HG02970 (cell line): ENCODE data around the gene RAB8A.
"Not testable (repeated sequence)": the region's sequence is repeated elsewhere in the genome, so short reads cannot be mapped to it uniquely, and the experiment has no call there.

Source experiments
- ATAC-seq: cut with Tn5 transposase; IDR thresholded peaks from one replicate; pipeline ENCODE4 v1.9.1; 2021; ENCODE audit warnings: mild to moderate bottlenecking, moderate library complexity, moderate number of reproducible peaks; ENCODE audit not compliant: unreplicated experiment, low FRiP score

Gene RAB8A

GRCh38 chr19:16106121-16106520, 5.6 kb upstream of the RAB8A start:
- ATAC-seq: no peak

- peak; percentile 2 for ATAC-seq
These were observed 442 bp downstream of the RAB8A start for GRCh38 chr19:16111909-16112752.

- ATAC-seq: no peak
These were observed 1.1 kb downstream of the RAB8A start for GRCh38 chr19:16112778-16113177.

- no peak for ATAC-seq
These were observed 2.0 kb downstream of the RAB8A start for GRCh38 chr19:16113727-16114126.

- ATAC-seq: no peak
These were observed 3.8 kb downstream of the RAB8A start for GRCh38 chr19:16115301-16116039.

- ATAC-seq: no peak
These were observed 4.4 kb downstream of the RAB8A start for GRCh38 chr19:16116067-16116466.

- ATAC-seq: no peak
These were observed 5.9 kb downstream of the RAB8A start for GRCh38 chr19:16117594-16118033.

GRCh38 chr19:16118489-16119033, 6.9 kb downstream of the RAB8A start:
- peak; percentile 64 for ATAC-seq

GRCh38 chr19:16119075-16119857, 7.6 kb downstream of the RAB8A start:
- ATAC-seq: not testable (repeated sequence)

- ATAC-seq: no peak
These were observed 9.5 kb downstream of the RAB8A start for GRCh38 chr19:16121141-16121540.

GRCh38 chr19:16121967-16122366, 10.3 kb downstream of the RAB8A start:
- ATAC-seq: no peak

- ATAC-seq: no peak
These were observed 13.3 kb downstream of the RAB8A start for GRCh38 chr19:16124953-16125352.

- ATAC-seq: no peak
These were observed 14.2 kb downstream of the RAB8A start for GRCh38 chr19:16125737-16126495.

GRCh38 chr19:16127080-16127479, 15.4 kb downstream of the RAB8A start:
- no peak for ATAC-seq

- no peak for ATAC-seq
These were observed 16.2 kb downstream of the RAB8A start for GRCh38 chr19:16127776-16128371.

GRCh38 chr19:16131648-16132047, 20.0 kb downstream of the RAB8A start:
- no peak for ATAC-seq

GRCh38 chr19:16133818-16134217, 22.1 kb downstream of the RAB8A start:
- ATAC-seq: no peak

GRCh38 chr19:16134510-16134909, 22.8 kb downstream of the RAB8A start:
- no peak for ATAC-seq

- ATAC-seq: no peak
These were observed 23.9 kb downstream of the RAB8A start for GRCh38 chr19:16135430-16136127.
